K562 (cell line): ENCODE data around the gene SRCAP. TPM values are rescaled to one million over a fixed set of nuclear protein-coding genes. Genes with fewer than 3 reads are reported as not detected.

Experiments used
- ATAC-seq: fragments of 200-7000 bp; cut with Tn5 transposase; 3 replicates; pipeline ENCODE4 v1.9.1; 2020; ENCODE audit warnings: moderate library complexity
- BruUV-seq: library from RNA; stranded (reverse); fragments of 400-500 nt; replicated peaks from 2 replicates; lab custom pipeline; 2021; lab: Mats Ljungman, UMichigan
- CTCF ChIA-PET: fragments of 300-600 bp; formaldehyde crosslinking; extraction: SDS; loops from one replicate; lab custom pipeline; 2021; ENCODE audit warnings: low intra/inter-chr PET ratio; lab: Yijun Ruan, JAX
- POLR2A ChIA-PET: fragments of 300-600, 350-650 bp; sonication (Branson Sonifier 250); formaldehyde crosslinking; extraction: SDS; loops from one replicate; lab custom pipeline; 2021; ENCODE audit warnings: antibody characterized with exemption, inconsistent platforms; lab: Yijun Ruan, JAX
- DNase-seq, 4 experiments: peaks; one replicate each; pipeline versions ENCODE4 v3.0.0 to v3.0.0-alpha.2; 2011 to 2018; ENCODE audit warnings: low spot score in 3 of 4, mixed read lengths in 3 of 4; ENCODE audit errors: extremely low read depth in 1 of 4
- FAIRE-seq: peaks from 2 replicates; lab custom pipeline; 2011; peaks lifted over from hg19 to GRCh38; lab: Jason Lieb, UNC
- H2AFZ ChIP-seq: 2 replicates; pipeline ENCODE4 v1.6.0; 2011; ENCODE audit warnings: low read depth, low read length, control low read depth, inconsistent platforms
- H3K27ac ChIP-seq: fragments of 200-600 bp; 3 replicates; pipeline ENCODE4 v1.8.0; 2011; ENCODE audit warnings: low read depth, mild to moderate bottlenecking, control low read depth, inconsistent platforms, low read length, moderate library complexity, mixed read lengths; ENCODE audit errors: extremely low read depth
- H3K27me3 ChIP-seq, 2 experiments: fragments of 300-600 bp in 1 of 2; 2 replicates in 1 of 2; 3 replicates in 1 of 2; pipeline versions ENCODE4 v1.6.0 to v1.8.0; 2011; ENCODE audit warnings: inconsistent platforms in 2 of 2, low read length in 2 of 2, mild to moderate bottlenecking in 1 of 2, mixed read lengths in 1 of 2, moderate library complexity in 1 of 2; ENCODE audit not compliant: control insufficient read depth in 2 of 2, insufficient read depth in 2 of 2
- H3K36me3 ChIP-seq: fragments of 300-600 bp; 3 replicates; pipeline ENCODE4 v1.8.0; 2011; ENCODE audit warnings: mild to moderate bottlenecking, low read length, inconsistent platforms; ENCODE audit not compliant: control insufficient read depth, insufficient read depth
- H3K4me1 ChIP-seq, 2 experiments: fragments of 200-600 bp in 1 of 2; replicated peaks in 1 of 2; 2 replicates in 1 of 2; 3 replicates in 1 of 2; pipeline versions ENCODE4 v1.5.1 to v1.8.0; 2011; ENCODE audit warnings: inconsistent platforms in 2 of 2, low read length in 2 of 2, mild to moderate bottlenecking in 1 of 2, mixed read lengths in 1 of 2, moderate library complexity in 1 of 2; ENCODE audit not compliant: control insufficient read depth in 2 of 2, insufficient read depth in 2 of 2
- H3K4me2 ChIP-seq: 2 replicates; pipeline ENCODE4 v1.6.1; 2011; ENCODE audit warnings: low read length, control low read depth, inconsistent platforms, mixed read lengths; ENCODE audit not compliant: insufficient read depth
- H3K4me3 ChIP-seq: fragments of 200-600 bp; sonication (generic), shearing (Covaris generic); 2 replicates; pipeline ENCODE4 v1.5.1; 2016; ENCODE audit warnings: control low read depth, inconsistent platforms
- H3K79me2 ChIP-seq: fragments of 200-600 bp; 3 replicates; pipeline ENCODE4 v1.8.0; 2011; ENCODE audit warnings: low read length, inconsistent platforms; ENCODE audit not compliant: control insufficient read depth, insufficient read depth
- H3K9ac ChIP-seq, 2 experiments: 2 replicates each; pipeline versions ENCODE4 v1.6.0 to v1.6.1; 2011; ENCODE audit warnings: low read depth in 2 of 2, low read length in 2 of 2, control low read depth in 1 of 2, inconsistent platforms in 1 of 2, mild to moderate bottlenecking in 1 of 2, mixed read lengths in 1 of 2; ENCODE audit not compliant: insufficient read depth in 1 of 2
- H3K9me1 ChIP-seq: one replicate; pipeline ENCODE4 v1.6.0; 2011; ENCODE audit warnings: inconsistent platforms, mild to moderate bottlenecking, low read length, moderate library complexity; ENCODE audit not compliant: control insufficient read depth, insufficient read depth
- H3K9me3 ChIP-seq: replicated peaks from 2 replicates; pipeline ENCODE4 v1.5.1; 2011; ENCODE audit warnings: low read depth, low read length, inconsistent platforms; ENCODE audit not compliant: control insufficient read depth, insufficient read depth
- H4K20me1 ChIP-seq: replicated peaks from 2 replicates; pipeline ENCODE4 v1.6.1; 2011; ENCODE audit warnings: low read length, inconsistent platforms, mixed read lengths; ENCODE audit not compliant: control insufficient read depth, insufficient read depth
- POLR2G ChIP-seq: fragments of 200-400 bp; formaldehyde crosslinking; IDR thresholded peaks from 2 replicates; pipeline ENCODE4 v1.6.1; 2017; ENCODE audit warnings: low read depth, mild to moderate bottlenecking, antibody characterized with exemption, low read length, moderate library complexity
- SREBF1 ChIP-seq: fragments of 150-350 bp; IDR thresholded peaks from 2 replicates; pipeline ENCODE4 v1.6.1; 2014; ENCODE audit warnings: antibody characterized with exemption, low read depth, low read length, borderline replicate concordance
- WGBS: fragments of 100-300 bp; shearing (Covaris generic); methylation state at CpG from one replicate; pipeline ENCODE4 v1.1.6; 2016; ENCODE audit warnings: low coverage, mixed read lengths; ENCODE audit not compliant: insufficient coverage; ENCODE audit errors: missing lambda C conversion rate; 5-methylcytosine and 5-hydroxymethylcytosine counted together
- in situ Hi-C: fragments of 300-500 bp; cut with MboI; formaldehyde crosslinking; loops from 4 replicates; pipeline ENCODE4 v1.15.0; 2018; ENCODE audit warnings: inconsistent platforms, mixed read lengths
- intact Hi-C: fragments of 100-400 bp; cut with micrococcal nuclease; formaldehyde crosslinking; loops from 2 replicates; pipeline ENCODE4 v1.14.2; 2022
- polyA plus RNA-seq, 8 experiments: library from polyadenylated mRNA; depleted of rRNA in 4 of 8; stranded (reverse) in 5 of 8; unstranded in 3 of 8; fragments of >200 nt; fragmentation: Nextera tagmentation in 2 of 8; fragmentation: Illumina TruSeq in 1 of 8; extraction: Ambion mirVana in 2 of 8; extraction: Trizol in 1 of 8; gene quantifications; 2 replicates each; pipeline versions ENCODE4 v1.2.1 to v1.2.3, GENCODE V29; 2011 to 2014; ENCODE audit warnings: inconsistent platforms in 1 of 8, missing spikeins in 1 of 8
- total RNA-seq, 7 experiments: library from RNA; depleted of rRNA in 6 of 7; stranded (reverse); fragments of >200 nt in 6 of 7; fragmentation: Illumina TruSeq in 2 of 7; extraction: Trizol in 2 of 7; gene quantifications; 2 replicates each; pipeline versions ENCODE4 v1.2.1 to v1.2.3, GENCODE V29; 2011 to 2021; ENCODE audit warnings: low replicate concordance in 1 of 7
- TF ChIP-seq, protein P1 (sequence below): fragments of 250-450 bp; sonication (Bioruptor Pico); IDR thresholded peaks from 2 replicates; pipeline ENCODE4 v1.4.0; 2020; ENCODE audit warnings: mild to moderate bottlenecking, moderate library complexity, borderline replicate concordance
- TF ChIP-seq, protein P2 (sequence below): fragments of 200-800 bp; sonication (Bioruptor generic); IDR thresholded peaks from 2 replicates; pipeline ENCODE4 v1.6.1; 2016; ENCODE audit warnings: missing genetic modification characterization, missing compliant biosample characterization
- TF ChIP-seq, protein P3 (sequence below): fragments of 250-450 bp; sonication (Bioruptor Pico); IDR thresholded peaks from 2 replicates; pipeline ENCODE4 v1.8.0; 2021; ENCODE audit warnings: mild to moderate bottlenecking, moderate library complexity
- TF ChIP-seq, protein P4 (sequence below): sonication (generic); formaldehyde crosslinking; IDR thresholded peaks from 2 replicates; pipeline ENCODE4 v1.8.0; 2022; ENCODE audit warnings: mild to moderate bottlenecking, missing genetic modification reagents

Gene SRCAP
- total and polyA plus RNA-seq, 9 of the 15 experiments (the other 6 are each of a cell fraction or from before 2014, with no cell fraction given) = 0.21 to 62.6 (median 5.8) TPM

DNA sequence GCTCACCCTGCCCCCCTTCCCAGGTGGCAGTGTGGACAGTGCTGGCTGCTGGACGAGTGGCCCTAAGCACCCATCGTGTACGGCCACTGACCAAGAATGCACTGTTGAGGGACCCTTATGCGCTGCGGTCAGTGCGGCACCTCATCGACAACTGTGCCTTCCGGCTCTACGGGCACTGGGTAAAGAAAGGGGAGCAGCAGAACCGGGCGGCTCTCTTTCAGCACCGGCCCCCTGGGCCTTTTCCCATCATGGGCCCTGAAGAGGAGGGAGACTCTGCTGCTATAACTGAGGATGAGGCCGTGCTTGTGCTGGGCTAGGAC lies 57.8 kb downstream of the SRCAP start:
- in situ Hi-C loops (no loop called here), intact Hi-C loops (no loop called here)
- TF ChIP-seq, protein P1, sequence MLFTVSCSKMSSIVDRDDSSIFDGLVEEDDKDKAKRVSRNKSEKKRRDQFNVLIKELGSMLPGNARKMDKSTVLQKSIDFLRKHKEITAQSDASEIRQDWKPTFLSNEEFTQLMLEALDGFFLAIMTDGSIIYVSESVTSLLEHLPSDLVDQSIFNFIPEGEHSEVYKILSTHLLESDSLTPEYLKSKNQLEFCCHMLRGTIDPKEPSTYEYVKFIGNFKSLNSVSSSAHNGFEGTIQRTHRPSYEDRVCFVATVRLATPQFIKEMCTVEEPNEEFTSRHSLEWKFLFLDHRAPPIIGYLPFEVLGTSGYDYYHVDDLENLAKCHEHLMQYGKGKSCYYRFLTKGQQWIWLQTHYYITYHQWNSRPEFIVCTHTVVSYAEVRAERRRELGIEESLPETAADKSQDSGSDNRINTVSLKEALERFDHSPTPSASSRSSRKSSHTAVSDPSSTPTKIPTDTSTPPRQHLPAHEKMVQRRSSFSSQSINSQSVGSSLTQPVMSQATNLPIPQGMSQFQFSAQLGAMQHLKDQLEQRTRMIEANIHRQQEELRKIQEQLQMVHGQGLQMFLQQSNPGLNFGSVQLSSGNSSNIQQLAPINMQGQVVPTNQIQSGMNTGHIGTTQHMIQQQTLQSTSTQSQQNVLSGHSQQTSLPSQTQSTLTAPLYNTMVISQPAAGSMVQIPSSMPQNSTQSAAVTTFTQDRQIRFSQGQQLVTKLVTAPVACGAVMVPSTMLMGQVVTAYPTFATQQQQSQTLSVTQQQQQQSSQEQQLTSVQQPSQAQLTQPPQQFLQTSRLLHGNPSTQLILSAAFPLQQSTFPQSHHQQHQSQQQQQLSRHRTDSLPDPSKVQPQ (CRISPR knock-in tag) = no peak
- TF ChIP-seq, protein P2, sequence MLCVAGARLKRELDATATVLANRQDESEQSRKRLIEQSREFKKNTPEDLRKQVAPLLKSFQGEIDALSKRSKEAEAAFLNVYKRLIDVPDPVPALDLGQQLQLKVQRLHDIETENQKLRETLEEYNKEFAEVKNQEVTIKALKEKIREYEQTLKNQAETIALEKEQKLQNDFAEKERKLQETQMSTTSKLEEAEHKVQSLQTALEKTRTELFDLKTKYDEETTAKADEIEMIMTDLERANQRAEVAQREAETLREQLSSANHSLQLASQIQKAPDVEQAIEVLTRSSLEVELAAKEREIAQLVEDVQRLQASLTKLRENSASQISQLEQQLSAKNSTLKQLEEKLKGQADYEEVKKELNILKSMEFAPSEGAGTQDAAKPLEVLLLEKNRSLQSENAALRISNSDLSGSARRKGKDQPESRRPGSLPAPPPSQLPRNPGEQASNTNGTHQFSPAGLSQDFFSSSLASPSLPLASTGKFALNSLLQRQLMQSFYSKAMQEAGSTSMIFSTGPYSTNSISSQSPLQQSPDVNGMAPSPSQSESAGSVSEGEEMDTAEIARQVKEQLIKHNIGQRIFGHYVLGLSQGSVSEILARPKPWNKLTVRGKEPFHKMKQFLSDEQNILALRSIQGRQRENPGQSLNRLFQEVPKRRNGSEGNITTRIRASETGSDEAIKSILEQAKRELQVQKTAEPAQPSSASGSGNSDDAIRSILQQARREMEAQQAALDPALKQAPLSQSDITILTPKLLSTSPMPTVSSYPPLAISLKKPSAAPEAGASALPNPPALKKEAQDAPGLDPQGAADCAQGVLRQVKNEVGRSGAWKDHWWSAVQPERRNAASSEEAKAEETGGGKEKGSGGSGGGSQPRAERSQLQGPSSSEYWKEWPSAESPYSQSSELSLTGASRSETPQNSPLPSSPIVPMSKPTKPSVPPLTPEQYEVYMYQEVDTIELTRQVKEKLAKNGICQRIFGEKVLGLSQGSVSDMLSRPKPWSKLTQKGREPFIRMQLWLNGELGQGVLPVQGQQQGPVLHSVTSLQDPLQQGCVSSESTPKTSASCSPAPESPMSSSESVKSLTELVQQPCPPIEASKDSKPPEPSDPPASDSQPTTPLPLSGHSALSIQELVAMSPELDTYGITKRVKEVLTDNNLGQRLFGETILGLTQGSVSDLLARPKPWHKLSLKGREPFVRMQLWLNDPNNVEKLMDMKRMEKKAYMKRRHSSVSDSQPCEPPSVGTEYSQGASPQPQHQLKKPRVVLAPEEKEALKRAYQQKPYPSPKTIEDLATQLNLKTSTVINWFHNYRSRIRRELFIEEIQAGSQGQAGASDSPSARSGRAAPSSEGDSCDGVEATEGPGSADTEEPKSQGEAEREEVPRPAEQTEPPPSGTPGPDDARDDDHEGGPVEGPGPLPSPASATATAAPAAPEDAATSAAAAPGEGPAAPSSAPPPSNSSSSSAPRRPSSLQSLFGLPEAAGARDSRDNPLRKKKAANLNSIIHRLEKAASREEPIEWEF = no peak
- TF ChIP-seq, protein P3, sequence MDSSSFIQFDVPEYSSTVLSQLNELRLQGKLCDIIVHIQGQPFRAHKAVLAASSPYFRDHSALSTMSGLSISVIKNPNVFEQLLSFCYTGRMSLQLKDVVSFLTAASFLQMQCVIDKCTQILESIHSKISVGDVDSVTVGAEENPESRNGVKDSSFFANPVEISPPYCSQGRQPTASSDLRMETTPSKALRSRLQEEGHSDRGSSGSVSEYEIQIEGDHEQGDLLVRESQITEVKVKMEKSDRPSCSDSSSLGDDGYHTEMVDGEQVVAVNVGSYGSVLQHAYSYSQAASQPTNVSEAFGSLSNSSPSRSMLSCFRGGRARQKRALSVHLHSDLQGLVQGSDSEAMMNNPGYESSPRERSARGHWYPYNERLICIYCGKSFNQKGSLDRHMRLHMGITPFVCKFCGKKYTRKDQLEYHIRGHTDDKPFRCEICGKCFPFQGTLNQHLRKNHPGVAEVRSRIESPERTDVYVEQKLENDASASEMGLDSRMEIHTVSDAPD (CRISPR knock-in tag) = no peak
- TF ChIP-seq, protein P4, sequence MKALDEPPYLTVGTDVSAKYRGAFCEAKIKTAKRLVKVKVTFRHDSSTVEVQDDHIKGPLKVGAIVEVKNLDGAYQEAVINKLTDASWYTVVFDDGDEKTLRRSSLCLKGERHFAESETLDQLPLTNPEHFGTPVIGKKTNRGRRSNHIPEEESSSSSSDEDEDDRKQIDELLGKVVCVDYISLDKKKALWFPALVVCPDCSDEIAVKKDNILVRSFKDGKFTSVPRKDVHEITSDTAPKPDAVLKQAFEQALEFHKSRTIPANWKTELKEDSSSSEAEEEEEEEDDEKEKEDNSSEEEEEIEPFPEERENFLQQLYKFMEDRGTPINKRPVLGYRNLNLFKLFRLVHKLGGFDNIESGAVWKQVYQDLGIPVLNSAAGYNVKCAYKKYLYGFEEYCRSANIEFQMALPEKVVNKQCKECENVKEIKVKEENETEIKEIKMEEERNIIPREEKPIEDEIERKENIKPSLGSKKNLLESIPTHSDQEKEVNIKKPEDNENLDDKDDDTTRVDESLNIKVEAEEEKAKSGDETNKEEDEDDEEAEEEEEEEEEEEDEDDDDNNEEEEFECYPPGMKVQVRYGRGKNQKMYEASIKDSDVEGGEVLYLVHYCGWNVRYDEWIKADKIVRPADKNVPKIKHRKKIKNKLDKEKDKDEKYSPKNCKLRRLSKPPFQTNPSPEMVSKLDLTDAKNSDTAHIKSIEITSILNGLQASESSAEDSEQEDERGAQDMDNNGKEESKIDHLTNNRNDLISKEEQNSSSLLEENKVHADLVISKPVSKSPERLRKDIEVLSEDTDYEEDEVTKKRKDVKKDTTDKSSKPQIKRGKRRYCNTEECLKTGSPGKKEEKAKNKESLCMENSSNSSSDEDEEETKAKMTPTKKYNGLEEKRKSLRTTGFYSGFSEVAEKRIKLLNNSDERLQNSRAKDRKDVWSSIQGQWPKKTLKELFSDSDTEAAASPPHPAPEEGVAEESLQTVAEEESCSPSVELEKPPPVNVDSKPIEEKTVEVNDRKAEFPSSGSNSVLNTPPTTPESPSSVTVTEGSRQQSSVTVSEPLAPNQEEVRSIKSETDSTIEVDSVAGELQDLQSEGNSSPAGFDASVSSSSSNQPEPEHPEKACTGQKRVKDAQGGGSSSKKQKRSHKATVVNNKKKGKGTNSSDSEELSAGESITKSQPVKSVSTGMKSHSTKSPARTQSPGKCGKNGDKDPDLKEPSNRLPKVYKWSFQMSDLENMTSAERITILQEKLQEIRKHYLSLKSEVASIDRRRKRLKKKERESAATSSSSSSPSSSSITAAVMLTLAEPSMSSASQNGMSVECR (CRISPR knock-in tag) = no peak
- TF ChIP-seq SREBF1 (no peak), POLR2G (peak; percentile 46)
- H3K4me1 ChIP-seq = peaks cover 8 to 20% of the 10 kb centered on the region in 2 experiments; a peak in 3 of 5 replicates
- H3K9ac ChIP-seq = no peak overlapping the region; a peak in 1 of 4 replicates
- ChIA-PET POLR2A (interaction anchor here (0.6 to 2.0 kb wide), 5 partner anchors 9 to 100 kb away, joined by 3 to 9 read pairs (median 3); partner anchors contain the start of genes PHKG2 and SRCAP), CTCF (no interaction called here)
- no peaks in the 10 kb centered on the region for H3K27me3 ChIP-seq
- 94% methylated on average over 7 of the region's 13 CpGs for WGBS
- FAIRE-seq (no peak), ATAC-seq (no peak), DNase-seq (no peak)
- H2AFZ ChIP-seq = no peak overlapping the region
- H3K4me2 ChIP-seq = no peak overlapping the region
- H3K27ac ChIP-seq = no peak overlapping the region
- H4K20me1 ChIP-seq = no peaks in the 10 kb centered on the region
- H3K36me3 ChIP-seq = peaks cover 79% of the 10 kb centered on the region
- no peaks in the 10 kb centered on the region for H3K9me3 ChIP-seq
- peaks cover 14% of the 10 kb centered on the region; the same call in 2 of the 3 replicates for H3K79me2 ChIP-seq
- no peaks in the 10 kb centered on the region for H3K9me1 ChIP-seq
- H3K4me3 ChIP-seq = no peak overlapping the region
- BruUV-seq = no TSS peak
